ENCODE data around the gene TREML2. TPM values are rescaled to one million over a fixed set of nuclear protein-coding genes. Genes with fewer than 3 reads are reported as not detected.

Gene TREML2
- total RNA-seq, 1 experiment from 2014 or later: not detected

DNA sequence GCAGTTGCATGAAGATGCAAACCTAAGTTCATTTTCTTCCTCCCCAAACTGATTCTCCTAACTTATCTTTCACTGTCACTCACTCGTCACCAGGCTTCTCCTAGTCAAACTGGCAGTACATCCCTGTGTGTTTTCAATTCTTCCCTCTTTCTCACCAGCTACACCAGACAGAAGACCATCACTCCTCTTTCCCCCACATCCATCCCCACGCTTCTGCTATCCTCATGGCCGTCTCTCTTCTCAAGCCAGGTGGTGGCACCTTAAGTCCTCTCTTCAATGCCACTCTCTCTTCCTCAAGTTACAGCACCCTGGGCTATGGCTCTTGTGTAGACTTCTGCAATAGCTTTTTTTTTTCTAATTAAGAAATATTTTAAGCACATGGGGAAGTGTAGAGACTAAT lies 23.7 kb downstream of the TREML2 start:
- no peaks in the 10 kb centered on the region for H3K36me3 ChIP-seq (ENCODE audit: low read depth)
- no peaks in the 10 kb centered on the region for H3K79me2 ChIP-seq (ENCODE audit: low read depth)
- H3K4me3 ChIP-seq: no peak overlapping the region
- no peak for DNase-seq
- H3K27ac ChIP-seq: no peak overlapping the region
- no peaks in the 10 kb centered on the region for H3F3A ChIP-seq (ENCODE audit: insufficient read depth, low read depth)
- intact Hi-C loops (cut with micrococcal nuclease; ENCODE audit: unreplicated experiment): no loop called here
- TF ChIP-seq CTCF (conservative IDR thresholded peaks at IDR 0.05): no peak
- no peak for TF ChIP-seq EZH2 (IDR thresholded peaks at IDR 0.05; ENCODE audit: low read depth)
- H3K4me1 ChIP-seq (replicated peaks; ENCODE audit: insufficient read depth): no peaks in the 10 kb centered on the region
- POLR2A ChIA-PET (ENCODE audit: unreplicated experiment): no interaction called here
- H3K9me2 ChIP-seq (ENCODE audit: insufficient read depth): no peaks in the 10 kb centered on the region
- no peaks in the 10 kb centered on the region for H3K9me3 ChIP-seq (ENCODE audit: insufficient read depth, low read depth)
- no TSS peak for BruUV-seq (replicated peaks)
- no peak overlapping the region for H3K4me2 ChIP-seq
- CTCF ChIA-PET: no interaction called here
- H4K20me1 ChIP-seq (ENCODE audit: insufficient read depth): no peaks in the 10 kb centered on the region
- no peak overlapping the region for H2AFZ ChIP-seq
- peaks cover 47% of the 10 kb centered on the region for H3K27me3 ChIP-seq (ENCODE audit: insufficient read depth, low read depth)

- Histone ChIP-seq H4K20me1 (ENCODE audit: insufficient read depth) (no peaks in the 10 kb centered on the region), H3K9me2 (ENCODE audit: insufficient read depth) (no peaks in the 10 kb centered on the region), H3K4me1 (replicated peaks; ENCODE audit: insufficient read depth) (no peaks in the 10 kb centered on the region), H3K36me3 (ENCODE audit: low read depth) (no peaks in the 10 kb centered on the region), H3K9me3 (ENCODE audit: insufficient read depth, low read depth) (no peaks in the 10 kb centered on the region), H3K79me2 (ENCODE audit: low read depth) (no peaks in the 10 kb centered on the region), H3F3A (ENCODE audit: insufficient read depth, low read depth) (no peaks in the 10 kb centered on the region), H3K4me3 (no peak overlapping the region), H3K27ac (no peak overlapping the region), H3K4me2 (no peak overlapping the region), H3K27me3 (ENCODE audit: insufficient read depth, low read depth) (peaks cover 47% of the 10 kb centered on the region), H2AFZ (no peak overlapping the region)
- intact Hi-C loops (cut with micrococcal nuclease; ENCODE audit: unreplicated experiment): no loop called here
- POLR2A ChIA-PET (ENCODE audit: unreplicated experiment): no interaction called here
- DNase-seq: no peak
- no peak for TF ChIP-seq EZH2 (IDR thresholded peaks at IDR 0.05; ENCODE audit: low read depth)
- no peak for TF ChIP-seq CTCF (conservative IDR thresholded peaks at IDR 0.05)
- no TSS peak for BruUV-seq (replicated peaks)
- CTCF ChIA-PET: no interaction called here
These were observed 24.8 kb downstream of the TREML2 start for GRCh38 chr6:41176189-41176588.

DNA sequence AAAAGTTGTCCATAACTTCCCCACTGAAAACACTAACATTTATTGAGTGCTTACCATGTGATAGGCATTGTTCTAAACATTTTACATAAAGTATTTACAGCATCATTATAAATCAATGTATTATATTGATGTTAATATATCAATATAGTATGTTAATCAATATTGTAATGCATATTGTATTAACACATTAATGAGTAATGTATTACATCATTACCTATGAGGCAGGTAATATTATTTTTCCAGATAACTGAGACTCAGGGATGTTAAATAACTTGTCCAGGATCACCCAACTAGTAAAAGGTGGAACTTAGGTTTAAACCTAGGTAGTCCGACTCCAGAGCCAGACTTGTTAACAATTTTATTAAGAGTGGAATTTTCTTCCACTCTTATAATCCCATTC lies 25.9 kb downstream of the TREML2 start:
- H3K9me3 ChIP-seq (ENCODE audit: insufficient read depth, low read depth): no peaks in the 10 kb centered on the region
- H3K36me3 ChIP-seq (ENCODE audit: low read depth): no peaks in the 10 kb centered on the region
- TF ChIP-seq EZH2 (IDR thresholded peaks at IDR 0.05; ENCODE audit: low read depth): no peak
- no peak for TF ChIP-seq CTCF (conservative IDR thresholded peaks at IDR 0.05)
- no peak for DNase-seq
- H3K79me2 ChIP-seq (ENCODE audit: low read depth): no peaks in the 10 kb centered on the region
- no peak overlapping the region for H3K4me2 ChIP-seq
- H4K20me1 ChIP-seq (ENCODE audit: insufficient read depth): no peaks in the 10 kb centered on the region
- H3K4me3 ChIP-seq: no peak overlapping the region
- POLR2A ChIA-PET (ENCODE audit: unreplicated experiment): no interaction called here
- no TSS peak for BruUV-seq (replicated peaks)
- intact Hi-C loops (cut with micrococcal nuclease; ENCODE audit: unreplicated experiment): no loop called here
- no peaks in the 10 kb centered on the region for H3K4me1 ChIP-seq (replicated peaks; ENCODE audit: insufficient read depth)
- no peaks in the 10 kb centered on the region for H3F3A ChIP-seq (ENCODE audit: insufficient read depth, low read depth)
- H2AFZ ChIP-seq: no peak overlapping the region
- peaks cover 37% of the 10 kb centered on the region for H3K27me3 ChIP-seq (ENCODE audit: insufficient read depth, low read depth)
- no peaks in the 10 kb centered on the region for H3K9me2 ChIP-seq (ENCODE audit: insufficient read depth)
- no peak overlapping the region for H3K27ac ChIP-seq
- CTCF ChIA-PET: no interaction called here
